GM12873 (cell line): ENCODE results near the gene INSL3.

ENCODE experiments used
- TF ChIP-seq, protein P1 (sequence below): IDR thresholded peaks from 2 replicates; pipeline ENCODE4 v1.5.1; 2012; ENCODE audit warnings: low read depth, mild to moderate bottlenecking, moderate library complexity, low read length, control low read depth; ENCODE audit not compliant: insufficient read depth; ENCODE audit errors: missing control alignments

Gene INSL3

DNA sequence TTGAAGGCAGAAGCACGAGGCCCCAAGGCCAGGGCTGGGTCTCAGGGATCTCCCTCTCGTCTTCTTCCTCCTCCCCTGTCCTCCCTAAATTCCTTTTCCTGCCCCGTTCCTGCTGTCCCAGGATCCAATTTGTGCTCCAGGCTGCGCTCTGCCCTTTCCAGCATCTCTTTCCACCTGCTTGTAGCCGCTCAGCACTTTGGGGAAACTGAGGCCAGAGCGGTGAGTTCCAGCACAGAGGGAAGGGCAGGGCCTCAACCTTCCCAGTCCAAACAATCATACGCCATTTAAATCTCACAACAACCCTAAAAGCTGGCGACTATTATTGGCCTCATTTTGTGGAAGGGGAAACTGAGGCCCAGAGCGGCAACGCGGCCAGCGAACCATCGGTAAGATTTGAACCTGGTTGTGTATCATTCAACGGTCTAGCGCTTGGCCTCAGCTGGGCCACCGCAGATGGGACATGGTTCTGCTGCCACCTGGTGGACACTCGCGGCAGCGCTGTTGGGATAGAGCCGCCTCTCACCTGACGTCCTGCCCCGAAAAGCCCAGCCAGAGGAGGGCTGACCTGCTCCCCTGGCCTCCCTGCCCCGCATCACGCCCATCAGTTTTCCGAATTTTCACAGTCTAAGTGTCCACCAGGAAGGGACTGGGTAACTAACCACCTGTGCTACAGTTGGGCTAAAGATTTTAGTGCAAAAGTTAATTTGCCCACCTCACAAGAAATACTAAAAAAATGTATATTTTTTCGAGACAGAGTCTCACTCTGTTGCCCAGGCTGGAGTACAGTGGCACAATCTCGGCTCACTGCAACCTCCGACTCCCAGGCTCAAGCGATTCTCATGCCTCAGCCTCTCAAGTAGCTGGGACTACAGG, 34.2 kb upstream of the INSL3 start:
- TF ChIP-seq, protein P1, sequence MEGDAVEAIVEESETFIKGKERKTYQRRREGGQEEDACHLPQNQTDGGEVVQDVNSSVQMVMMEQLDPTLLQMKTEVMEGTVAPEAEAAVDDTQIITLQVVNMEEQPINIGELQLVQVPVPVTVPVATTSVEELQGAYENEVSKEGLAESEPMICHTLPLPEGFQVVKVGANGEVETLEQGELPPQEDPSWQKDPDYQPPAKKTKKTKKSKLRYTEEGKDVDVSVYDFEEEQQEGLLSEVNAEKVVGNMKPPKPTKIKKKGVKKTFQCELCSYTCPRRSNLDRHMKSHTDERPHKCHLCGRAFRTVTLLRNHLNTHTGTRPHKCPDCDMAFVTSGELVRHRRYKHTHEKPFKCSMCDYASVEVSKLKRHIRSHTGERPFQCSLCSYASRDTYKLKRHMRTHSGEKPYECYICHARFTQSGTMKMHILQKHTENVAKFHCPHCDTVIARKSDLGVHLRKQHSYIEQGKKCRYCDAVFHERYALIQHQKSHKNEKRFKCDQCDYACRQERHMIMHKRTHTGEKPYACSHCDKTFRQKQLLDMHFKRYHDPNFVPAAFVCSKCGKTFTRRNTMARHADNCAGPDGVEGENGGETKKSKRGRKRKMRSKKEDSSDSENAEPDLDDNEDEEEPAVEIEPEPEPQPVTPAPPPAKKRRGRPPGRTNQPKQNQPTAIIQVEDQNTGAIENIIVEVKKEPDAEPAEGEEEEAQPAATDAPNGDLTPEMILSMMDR: peak; percentile 99

- TF ChIP-seq, protein P1: no peak
These were observed 32.7 kb upstream of the INSL3 start for GRCh38 chr19:17854061-17854460.

- TF ChIP-seq, protein P1: no peak
These were observed 27.4 kb upstream of the INSL3 start for GRCh38 chr19:17848595-17849292.

DNA sequence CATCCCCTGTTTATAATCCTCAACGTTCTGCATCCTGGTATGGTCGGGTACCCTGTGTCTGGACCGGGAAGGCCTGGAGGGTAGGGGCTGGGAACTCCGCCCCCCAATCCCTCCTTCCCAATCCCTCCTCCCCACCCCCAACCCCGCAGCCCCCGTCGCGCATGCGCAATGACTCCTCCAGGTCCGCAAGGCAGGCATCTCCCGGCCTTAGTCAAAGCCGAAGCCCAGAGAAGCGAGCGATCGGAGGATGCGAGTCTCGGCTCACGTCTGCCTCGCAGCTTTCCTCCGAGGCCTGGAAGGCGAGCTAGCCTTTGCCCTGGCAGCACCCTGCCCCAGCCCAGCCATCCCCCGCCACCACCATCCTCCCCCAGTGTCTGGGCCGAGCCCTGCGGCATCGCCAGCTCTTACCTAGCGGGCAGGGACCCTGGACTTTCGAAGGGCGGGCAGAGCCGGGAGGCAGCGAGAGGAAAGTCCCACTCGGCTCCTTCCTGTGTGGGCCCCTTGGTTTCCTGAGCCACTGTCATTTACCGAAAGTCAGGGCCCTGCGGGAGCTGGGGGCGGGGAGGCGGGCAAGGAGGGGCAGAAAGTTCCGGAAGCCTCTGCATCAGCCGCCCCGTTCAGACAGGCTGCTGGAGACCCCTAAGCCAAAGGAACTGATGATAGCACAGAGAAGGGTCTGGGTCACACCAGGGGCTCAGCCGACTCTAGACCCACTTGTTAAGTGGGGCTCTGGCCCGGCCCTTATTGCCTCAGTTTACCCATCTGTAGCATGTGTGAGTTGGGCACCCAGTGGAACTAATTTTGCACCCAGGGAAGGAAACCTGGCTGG, 26.4 kb upstream of the INSL3 start, which contains the start of gene JAK3:
Gene JAK3, minus strand, starts transcription at position 445 of the 829 bp plus-strand sequence. CDS start 3,565 bp downstream, outside the sequence.
- TF ChIP-seq, protein P1: no peak

GRCh38 chr19:17846146-17846545, 24.8 kb upstream of the INSL3 start:
- TF ChIP-seq, protein P1: no peak

DNA sequence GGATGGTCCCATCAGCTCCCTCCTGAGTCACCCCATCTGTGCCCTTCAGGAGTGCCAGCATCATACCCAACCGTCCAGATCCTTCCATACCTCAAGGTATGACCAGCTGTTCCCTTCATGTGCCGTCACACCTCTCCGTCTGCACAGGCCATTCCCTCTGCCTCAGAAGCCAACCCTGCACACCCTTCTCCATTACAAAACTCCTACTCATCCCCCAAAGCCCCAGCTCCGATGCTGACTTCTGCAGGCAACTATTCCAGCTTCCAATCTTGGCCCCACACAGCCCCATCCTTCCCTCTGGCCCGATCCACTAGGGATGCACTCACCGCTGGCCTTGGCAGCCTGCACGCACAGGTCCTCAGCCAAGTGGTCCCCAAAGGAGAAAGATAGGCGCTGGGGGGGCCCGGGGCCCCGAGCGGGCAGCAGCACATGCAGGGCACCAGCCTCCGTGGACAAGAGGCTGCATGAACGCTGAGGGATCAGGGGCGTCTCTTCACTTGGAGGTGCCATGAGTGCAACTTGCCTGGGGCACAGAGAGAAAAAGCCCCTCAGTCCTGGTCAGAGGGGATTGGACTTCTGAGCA, 22.7 kb upstream of the INSL3 start:
- TF ChIP-seq, protein P1: no peak
